GM18951 (cell line): ENCODE data around the gene MYL3.

ENCODE experiments used
- POLR2A ChIP-seq: IDR thresholded peaks from 4 replicates; pipeline ENCODE4 v1.6.1; 2011; ENCODE audit warnings: mild to moderate bottlenecking; ENCODE audit not compliant: insufficient read length, insufficient read depth; ENCODE audit errors: extremely low read depth
- in situ Hi-C: fragments of 300-500 bp; cut with MboI; formaldehyde crosslinking; loops from one replicate; pipeline ENCODE4 v1.12.0; 2022; ENCODE audit warnings: low sequenced_read_pairs, mixed read lengths, inconsistent platforms; ENCODE audit not compliant: unreplicated experiment

MYL3 gene

DNA sequence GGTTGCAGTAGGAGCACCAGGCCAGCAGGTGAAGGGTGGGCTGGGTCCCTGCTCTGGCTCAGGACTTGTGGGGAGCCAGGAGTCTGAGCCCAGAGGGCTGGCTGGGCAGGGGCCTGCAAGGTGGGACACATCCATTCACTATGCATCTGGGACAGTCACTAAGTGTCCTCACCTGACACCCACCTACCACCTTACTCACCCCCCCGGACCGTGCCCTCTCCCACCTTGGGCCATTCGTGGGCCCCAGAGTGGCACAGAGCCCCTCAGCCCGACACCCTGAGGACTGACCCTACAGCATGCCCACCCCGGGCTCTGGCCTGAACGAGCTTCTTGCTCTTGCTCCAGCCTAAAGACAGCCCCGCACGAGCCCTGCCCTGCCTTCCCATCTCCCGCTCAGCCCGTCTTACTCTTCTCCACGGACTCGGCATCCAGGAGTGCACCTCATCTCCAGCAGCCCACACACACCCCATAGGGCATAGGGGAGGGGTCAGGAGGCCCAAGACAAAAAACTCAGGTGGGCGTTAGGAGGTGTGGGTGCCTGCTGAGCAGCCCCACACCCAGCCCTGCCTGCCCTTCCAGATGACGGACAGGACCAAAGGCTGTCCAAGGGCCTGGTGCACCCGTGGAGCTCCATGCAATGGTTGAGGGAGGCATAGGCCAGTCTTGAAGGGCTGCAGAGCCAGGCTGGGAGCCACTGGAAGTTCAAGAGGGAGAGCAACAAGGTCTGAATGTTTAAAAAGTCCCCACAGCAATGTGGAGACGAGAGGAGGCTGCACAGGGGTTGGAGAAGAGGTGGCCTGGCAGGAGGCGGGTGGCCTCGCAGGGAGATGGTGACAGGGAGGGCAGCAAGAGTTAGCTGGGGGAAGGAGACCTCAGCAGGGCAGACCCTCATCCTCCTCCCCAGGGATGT is 41.3 kb upstream of the MYL3 start:
- no peak for TF ChIP-seq POLR2A
- in situ Hi-C loops = loop anchor here (5.0 kb wide), 1 partner anchor 192 kb away; no protein-coding TSS in a partner anchor

DNA sequence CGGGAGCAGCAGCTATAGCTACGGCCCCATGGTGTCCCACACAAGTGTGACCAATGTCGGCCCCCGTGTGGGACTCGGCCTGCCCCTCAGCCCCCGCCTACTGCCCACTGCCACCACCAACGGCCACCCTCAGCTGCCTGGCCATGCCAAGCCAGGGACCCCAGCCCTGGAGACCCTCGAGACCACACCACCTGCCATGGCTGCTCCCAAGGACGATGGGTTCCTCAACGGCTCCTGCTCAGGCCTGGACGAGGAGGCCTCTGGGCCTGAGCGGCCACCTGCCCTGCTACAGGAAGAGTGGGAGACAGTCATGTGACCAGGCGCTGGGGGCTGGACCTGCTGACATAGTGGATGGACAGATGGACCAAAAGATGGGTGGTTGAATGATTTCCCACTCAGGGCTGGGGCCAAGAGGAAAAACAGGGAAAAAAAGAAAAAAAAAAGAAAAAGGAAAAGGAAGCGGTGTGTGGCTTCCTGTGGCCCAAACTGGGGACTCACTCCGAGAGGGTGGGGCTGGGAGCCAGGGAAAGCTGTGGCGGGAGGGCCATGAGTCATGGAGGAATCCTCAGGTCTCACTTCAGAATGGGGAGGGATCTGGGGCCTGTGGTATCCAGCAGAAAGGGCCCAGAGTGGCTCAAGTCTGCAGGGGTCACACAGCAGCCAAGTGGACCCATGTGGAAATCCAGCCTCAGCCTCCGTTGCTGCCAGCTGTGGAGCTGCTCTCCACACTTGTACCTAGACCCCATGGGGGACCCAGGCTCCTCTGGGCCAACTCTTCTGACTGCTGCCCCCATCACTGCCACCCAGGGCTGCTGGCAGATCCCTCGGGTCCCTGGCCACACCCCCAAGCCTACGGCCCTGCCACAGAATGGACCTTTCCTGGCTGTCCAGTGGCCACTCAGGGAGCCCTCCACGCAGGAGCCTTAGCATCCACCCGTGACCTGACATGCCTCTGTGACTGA is 40.4 kb upstream of the MYL3 start:
- TF ChIP-seq POLR2A = no peak
- in situ Hi-C loops = loop anchor here (5.0 kb wide), 1 partner anchor 191 kb away; no protein-coding TSS in a partner anchor

DNA sequence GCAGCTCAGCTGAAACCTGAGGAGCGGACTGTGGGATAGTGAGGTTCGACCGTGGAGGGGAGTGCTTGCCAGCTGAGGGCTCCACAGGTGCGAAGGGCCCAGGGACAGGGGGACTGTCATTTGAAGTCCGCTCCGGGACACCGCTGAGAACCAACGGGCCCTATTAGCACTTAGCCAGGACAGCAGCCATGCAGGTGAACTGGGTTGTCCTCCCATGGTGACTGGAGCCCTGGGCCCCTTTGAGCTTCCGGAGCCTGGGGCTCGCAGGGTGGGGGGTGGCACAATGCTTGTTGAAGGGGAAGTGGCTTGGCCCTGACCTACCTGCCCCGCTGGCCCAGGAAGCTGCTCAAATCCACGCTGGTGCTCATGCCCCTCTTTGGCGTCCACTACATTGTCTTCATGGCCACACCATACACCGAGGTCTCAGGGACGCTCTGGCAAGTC is 39.0 kb upstream of the MYL3 start:
- in situ Hi-C loops = loop anchor here (5.0 kb wide), 1 partner anchor 190 kb away; no protein-coding TSS in a partner anchor
- no peak for TF ChIP-seq POLR2A

DNA sequence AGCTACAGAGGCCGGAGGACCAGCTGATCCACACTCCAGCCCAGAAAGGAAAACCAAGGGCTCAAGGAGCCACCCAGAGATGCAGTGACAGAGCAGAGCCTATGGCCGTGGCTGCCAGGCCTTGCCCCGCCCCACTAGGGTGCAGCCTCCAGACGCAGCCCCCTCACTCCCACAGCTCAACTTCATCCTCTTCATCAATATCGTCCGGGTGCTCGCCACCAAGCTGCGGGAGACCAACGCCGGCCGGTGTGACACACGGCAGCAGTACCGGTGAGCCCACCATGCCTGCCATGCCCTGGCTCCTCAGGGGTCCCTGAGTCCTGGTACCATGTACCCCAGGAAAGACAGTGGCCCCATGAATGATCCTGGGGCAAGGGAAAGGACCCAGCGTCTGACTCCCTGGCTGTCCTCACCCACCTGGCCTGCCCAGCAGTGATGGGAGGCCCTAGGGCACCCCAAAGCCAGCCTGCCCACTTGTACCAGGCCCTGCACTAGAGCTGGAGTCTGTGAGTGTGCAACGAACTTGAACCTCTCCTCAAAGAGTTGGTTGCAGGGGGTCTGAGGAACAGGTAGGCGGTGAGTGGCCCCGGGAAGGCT is 38.4 kb upstream of the MYL3 start:
- in situ Hi-C loops = loop anchor here (5.0 kb wide), 1 partner anchor 189 kb away; no protein-coding TSS in a partner anchor
- no peak for TF ChIP-seq POLR2A

DNA sequence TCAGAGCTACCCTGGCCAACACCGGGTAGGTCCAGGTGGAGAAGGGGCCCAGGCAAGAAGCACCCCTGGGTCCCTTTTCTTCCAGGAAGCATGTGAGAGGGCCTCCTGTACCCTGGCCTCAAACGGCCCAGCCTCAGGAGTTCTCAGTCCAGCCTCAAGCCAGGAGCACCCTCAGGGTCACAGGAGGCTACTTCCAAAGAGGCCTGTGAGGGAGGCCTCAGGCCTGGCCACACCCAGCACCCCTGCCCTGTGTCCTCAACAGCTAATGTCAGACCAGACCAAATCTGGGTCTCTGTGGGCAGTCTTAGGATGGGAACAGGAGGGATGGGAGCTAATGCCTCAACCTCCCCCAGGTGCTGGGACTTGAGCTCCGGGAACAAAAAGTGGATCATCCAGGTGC is 37.8 kb upstream of the MYL3 start:
- no peak for TF ChIP-seq POLR2A
- in situ Hi-C loops = loop anchor here (5.0 kb wide), 1 partner anchor 189 kb away; no protein-coding TSS in a partner anchor

DNA sequence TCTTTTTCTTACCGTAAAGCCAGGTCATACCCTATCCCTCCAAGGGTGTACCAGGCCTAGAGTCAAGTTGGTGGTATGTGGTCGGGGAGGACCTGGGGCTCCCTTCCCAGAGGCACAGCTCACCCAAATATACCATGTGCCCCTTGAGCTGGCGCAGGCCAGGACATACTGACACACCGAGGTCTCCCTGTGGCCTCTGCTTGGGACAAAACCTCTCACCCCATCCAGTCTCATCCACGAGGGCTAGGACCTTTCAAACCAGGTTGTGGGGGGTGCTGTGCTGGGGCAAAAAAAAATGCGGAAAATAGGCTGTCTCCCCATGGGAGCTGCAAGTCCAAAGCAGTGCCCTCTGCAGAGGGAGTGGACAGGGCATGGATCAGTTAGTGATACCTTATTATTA is 37.1 kb upstream of the MYL3 start:
- in situ Hi-C loops = loop anchor here (5.0 kb wide), 1 partner anchor 188 kb away; no protein-coding TSS in a partner anchor
- no peak for TF ChIP-seq POLR2A

DNA sequence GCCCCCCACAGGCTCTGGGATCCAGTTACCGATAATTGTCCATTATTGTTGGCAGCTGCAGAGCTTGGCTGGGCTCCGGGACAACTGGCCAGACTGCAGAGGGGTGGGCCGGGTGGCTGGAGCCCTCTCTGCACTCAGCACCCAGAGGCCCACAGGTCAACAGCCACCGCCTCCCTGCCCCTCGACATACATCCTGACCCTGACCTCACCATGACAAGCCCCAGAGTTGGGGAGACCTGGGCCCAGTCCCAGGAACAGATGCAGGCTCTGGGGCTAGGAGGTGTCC is 36.7 kb upstream of the MYL3 start:
- TF ChIP-seq POLR2A = no peak
- in situ Hi-C loops = loop anchor here (5.0 kb wide), 1 partner anchor 188 kb away; no protein-coding TSS in a partner anchor

DNA sequence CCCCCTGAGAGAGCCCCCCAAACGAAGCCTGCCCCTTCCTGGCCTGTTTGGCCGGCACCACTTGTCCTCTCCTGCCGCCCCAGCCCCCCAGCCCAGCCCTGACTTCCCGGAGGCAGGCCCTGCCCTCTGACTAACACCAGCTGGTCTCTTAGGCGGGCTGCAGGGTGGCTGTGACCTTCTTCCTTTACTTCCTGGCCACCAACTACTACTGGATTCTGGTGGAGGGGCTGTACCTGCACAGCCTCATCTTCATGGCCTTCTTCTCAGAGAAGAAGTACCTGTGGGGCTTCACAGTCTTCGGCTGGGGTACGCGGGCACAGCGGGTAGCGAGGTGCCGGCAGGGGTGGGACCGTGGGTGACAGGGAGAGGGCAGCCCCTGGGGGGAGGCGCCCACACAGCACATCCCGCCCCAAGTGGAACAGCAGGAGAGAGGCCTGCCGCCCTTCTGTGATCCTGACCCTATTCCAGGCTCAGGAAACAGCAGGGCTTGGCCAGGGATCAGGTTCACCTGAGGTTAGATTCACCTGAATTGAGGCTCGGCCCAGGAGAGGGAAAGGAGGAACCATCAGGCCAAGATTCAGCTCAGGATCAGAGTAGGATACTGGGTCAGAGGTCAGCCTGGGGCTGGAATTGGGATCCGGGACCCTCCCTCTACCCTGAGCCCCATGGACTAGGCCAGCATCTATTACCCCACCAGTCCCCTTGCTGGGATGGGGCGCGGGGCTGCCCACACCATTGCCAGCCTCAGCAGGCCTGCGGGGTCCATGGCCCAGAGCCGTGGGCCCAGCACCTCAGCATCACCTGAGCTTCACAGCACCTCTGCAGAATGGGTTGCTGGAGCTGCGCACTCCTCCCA is 36.1 kb upstream of the MYL3 start:
- in situ Hi-C loops = loop anchor here (5.0 kb wide), 1 partner anchor 187 kb away; no protein-coding TSS in a partner anchor
- TF ChIP-seq POLR2A = no peak

DNA sequence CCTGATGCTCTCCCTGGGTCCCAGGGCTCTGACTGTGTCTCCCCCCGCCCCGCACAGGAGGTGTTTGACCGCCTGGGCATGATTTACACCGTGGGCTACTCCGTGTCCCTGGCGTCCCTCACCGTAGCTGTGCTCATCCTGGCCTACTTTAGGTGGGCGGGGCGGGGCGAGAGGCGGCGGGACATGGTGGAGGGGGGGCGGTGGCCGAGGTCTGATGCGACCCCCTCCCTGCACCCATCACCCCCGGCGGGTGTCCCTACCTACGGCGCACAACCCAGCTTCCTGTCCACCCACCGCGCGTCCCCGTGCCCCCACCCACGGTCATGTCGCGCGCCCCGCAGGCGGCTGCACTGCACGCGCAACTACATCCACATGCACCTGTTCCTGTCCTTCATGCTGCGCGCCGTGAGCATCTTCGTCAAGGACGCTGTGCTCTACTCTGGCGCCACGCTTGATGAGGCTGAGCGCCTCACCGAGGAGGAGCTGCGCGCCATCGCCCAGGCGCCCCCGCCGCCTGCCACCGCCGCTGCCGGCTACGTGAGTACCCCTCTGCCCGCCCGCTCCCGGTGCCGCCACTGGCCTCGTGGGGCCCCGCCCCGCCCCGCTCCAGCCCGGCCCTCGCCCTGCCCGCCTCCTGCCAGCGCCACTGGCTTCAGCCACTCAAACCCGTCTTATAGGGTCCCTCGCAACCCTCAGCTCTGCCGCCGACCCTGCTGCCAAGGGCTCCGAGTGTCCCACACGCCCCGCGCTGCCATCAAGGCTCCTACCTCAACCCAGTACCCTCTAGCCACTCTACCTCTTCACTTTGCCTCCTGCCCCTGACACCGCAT is 35.3 kb upstream of the MYL3 start:
- in situ Hi-C loops = no loop called here

DNA sequence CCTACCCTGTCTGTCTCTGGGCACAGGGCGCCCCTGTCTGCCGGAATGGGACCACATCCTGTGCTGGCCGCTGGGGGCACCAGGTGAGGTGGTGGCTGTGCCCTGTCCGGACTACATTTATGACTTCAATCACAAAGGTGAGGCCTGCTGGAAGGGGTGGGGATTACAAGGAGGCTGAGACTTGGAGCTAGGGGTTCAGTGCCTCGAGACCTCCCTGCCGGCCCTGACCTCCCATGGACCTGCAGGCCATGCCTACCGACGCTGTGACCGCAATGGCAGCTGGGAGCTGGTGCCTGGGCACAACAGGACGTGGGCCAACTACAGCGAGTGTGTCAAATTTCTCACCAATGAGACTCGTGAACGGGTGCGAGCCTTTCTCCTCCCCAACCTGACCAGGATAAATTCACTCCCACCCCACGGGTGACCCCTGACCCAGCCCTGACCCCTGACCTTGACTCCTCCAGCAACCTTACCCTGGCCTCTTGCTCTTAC is 34.6 kb upstream of the MYL3 start:
- TF ChIP-seq POLR2A = no peak
- in situ Hi-C loops = no loop called here

More for the DNA sequence above, 35.3 kb upstream of the MYL3 start:
- TF ChIP-seq POLR2A = no peak

DNA sequence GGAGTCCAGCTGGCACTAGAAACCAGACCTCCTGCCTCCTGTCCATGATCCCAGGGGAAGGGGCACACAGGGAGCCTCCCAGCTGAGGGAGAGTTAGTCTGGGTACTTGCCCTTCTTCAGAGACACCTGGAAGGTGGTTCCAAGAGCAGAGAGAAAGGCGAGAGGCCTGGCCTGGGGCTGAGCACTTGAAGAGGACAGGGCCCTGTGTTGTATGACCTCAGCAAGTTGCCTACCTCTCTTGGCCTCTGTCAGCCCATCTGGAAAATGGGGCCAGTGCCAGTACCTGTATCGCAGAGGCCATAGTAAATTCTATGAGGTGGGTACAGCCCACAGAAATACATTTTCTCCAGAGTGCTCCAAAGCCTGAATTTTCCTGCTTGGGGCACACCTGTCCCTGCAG is 33.8 kb upstream of the MYL3 start:
- in situ Hi-C loops = no loop called here
- no peak for TF ChIP-seq POLR2A
